Upper lobe of right lung (tissue), 1 donor: ENCODE results near the gene PARP11. TPM values are rescaled to one million over a fixed set of nuclear protein-coding genes. Genes with fewer than 3 reads are reported as not detected.

Experiments
- ATAC-seq: fragments of 200-7000 bp; cut with Tn5 transposase; one replicate; pipeline ENCODE4 v1.9.1; 2020; ENCODE audit warnings: mild to moderate bottlenecking, moderate library complexity
- DNase-seq: peaks from one replicate; pipeline ENCODE4 v3.0.0-alpha.2; 2020
- H3K27ac ChIP-seq: fragments of 200-600 bp; one replicate; pipeline ENCODE4 v1.8.0; 2022
- H3K27me3 ChIP-seq: fragments of 200-600 bp; one replicate; pipeline ENCODE4 v1.8.0; 2022; ENCODE audit warnings: mild to moderate bottlenecking
- H3K36me3 ChIP-seq: fragments of 200-600 bp; one replicate; pipeline ENCODE4 v1.8.0; 2022
- H3K4me1 ChIP-seq: fragments of 200-600 bp; one replicate; pipeline ENCODE4 v1.8.0; 2022
- H3K4me3 ChIP-seq: fragments of 200-600 bp; one replicate; pipeline ENCODE4 v1.8.0; 2022; ENCODE audit warnings: mild to moderate bottlenecking
- H3K9me3 ChIP-seq: fragments of 200-600 bp; one replicate; pipeline ENCODE4 v1.8.0; 2022
- intact Hi-C: fragments of 100-400 bp; cut with DNase I; formaldehyde crosslinking; loops from one replicate; pipeline ENCODE4 v1.11.0; 2022
- total RNA-seq: library from RNA; stranded (reverse); fragmentation: NEBNext Ultra II Directional; extraction: Animal tissue kit (Norgen Biotek cat#: 25700); gene quantifications from one replicate; pipeline ENCODE4 v1.2.1, GENCODE V29; 2021
- TF ChIP-seq, protein P1 (sequence below): fragments of 200-600 bp; IDR thresholded peaks from one replicate; pipeline ENCODE4 v1.8.0; 2022; ENCODE audit warnings: antibody characterized with exemption
- donor health status: DM: no; HTN: yes; CAD: no; lungs with severe emphysema.

The PARP11 gene
- total RNA-seq, 1 donor from 2014 or later, result 14.5 TPM

- ATAC-seq (no peak), DNase-seq (no peak)
- no peak overlapping the region for H3K27ac ChIP-seq
- peaks cover 3% of the 10 kb centered on the region for H3K36me3 ChIP-seq
- intact Hi-C loops, result no loop called here
- no peaks in the 10 kb centered on the region for H3K9me3 ChIP-seq
- H3K4me1 ChIP-seq, result no peaks in the 10 kb centered on the region
- TF ChIP-seq, protein P1, sequence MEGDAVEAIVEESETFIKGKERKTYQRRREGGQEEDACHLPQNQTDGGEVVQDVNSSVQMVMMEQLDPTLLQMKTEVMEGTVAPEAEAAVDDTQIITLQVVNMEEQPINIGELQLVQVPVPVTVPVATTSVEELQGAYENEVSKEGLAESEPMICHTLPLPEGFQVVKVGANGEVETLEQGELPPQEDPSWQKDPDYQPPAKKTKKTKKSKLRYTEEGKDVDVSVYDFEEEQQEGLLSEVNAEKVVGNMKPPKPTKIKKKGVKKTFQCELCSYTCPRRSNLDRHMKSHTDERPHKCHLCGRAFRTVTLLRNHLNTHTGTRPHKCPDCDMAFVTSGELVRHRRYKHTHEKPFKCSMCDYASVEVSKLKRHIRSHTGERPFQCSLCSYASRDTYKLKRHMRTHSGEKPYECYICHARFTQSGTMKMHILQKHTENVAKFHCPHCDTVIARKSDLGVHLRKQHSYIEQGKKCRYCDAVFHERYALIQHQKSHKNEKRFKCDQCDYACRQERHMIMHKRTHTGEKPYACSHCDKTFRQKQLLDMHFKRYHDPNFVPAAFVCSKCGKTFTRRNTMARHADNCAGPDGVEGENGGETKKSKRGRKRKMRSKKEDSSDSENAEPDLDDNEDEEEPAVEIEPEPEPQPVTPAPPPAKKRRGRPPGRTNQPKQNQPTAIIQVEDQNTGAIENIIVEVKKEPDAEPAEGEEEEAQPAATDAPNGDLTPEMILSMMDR, result no peak
- H3K4me3 ChIP-seq, result no peak overlapping the region
- no peaks in the 10 kb centered on the region for H3K27me3 ChIP-seq
Observed at GRCh38 chr12:3833670-3834310, 39.4 kb downstream of the PARP11 start.

GRCh38 chr12:3832738-3833137 is 40.5 kb downstream of the PARP11 start:
- H3K9me3 ChIP-seq, result no peaks in the 10 kb centered on the region
- no peaks in the 10 kb centered on the region for H3K4me1 ChIP-seq
- TF ChIP-seq, protein P1, result no peak
- no peak overlapping the region for H3K4me3 ChIP-seq
- DNase-seq (no peak), ATAC-seq (no peak)
- intact Hi-C loops, result no loop called here
- H3K27me3 ChIP-seq, result no peaks in the 10 kb centered on the region
- no peak overlapping the region for H3K27ac ChIP-seq
- H3K36me3 ChIP-seq, result peaks cover 3% of the 10 kb centered on the region

DNA sequence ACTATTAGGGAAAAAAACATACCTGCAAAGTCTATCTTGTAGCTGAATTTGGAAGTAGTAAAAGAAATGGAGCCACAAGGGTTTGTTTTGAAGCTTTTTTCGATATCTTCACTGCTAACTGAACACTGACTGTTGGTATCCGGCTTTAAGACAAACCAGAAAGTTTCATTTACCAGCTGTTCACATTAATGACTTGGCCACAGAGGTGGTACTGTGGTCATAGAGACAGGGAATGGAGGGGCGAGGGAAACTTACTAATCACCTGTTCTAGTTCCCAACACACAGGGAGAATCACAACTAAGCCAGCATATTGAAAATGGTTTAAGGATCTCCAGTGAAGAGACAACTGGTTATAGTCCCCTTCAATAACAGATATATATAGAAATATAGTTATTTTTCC is 44.3 kb downstream of the PARP11 start:
- DNase-seq, result no peak
- peaks cover 18% of the 10 kb centered on the region for H3K36me3 ChIP-seq
- H3K27me3 ChIP-seq, result no peaks in the 10 kb centered on the region
- H3K27ac ChIP-seq, result no peak overlapping the region
- intact Hi-C loops, result no loop called here
- H3K9me3 ChIP-seq, result no peaks in the 10 kb centered on the region
- no peak overlapping the region for H3K4me3 ChIP-seq
- ATAC-seq, result no peak
- no peaks in the 10 kb centered on the region for H3K4me1 ChIP-seq
- TF ChIP-seq, protein P1, result no peak

- ATAC-seq (no peak), DNase-seq (no peak)
- Histone ChIP-seq H3K4me1 (no peaks in the 10 kb centered on the region), H3K4me3 (no peak overlapping the region), H3K9me3 (no peaks in the 10 kb centered on the region), H3K36me3 (peaks cover 18% of the 10 kb centered on the region), H3K27me3 (no peaks in the 10 kb centered on the region), H3K27ac (no peak overlapping the region)
- TF ChIP-seq, protein P1, result no peak
- intact Hi-C loops, result no loop called here
Observed at GRCh38 chr12:3827301-3828000, 45.7 kb downstream of the PARP11 start.

DNA sequence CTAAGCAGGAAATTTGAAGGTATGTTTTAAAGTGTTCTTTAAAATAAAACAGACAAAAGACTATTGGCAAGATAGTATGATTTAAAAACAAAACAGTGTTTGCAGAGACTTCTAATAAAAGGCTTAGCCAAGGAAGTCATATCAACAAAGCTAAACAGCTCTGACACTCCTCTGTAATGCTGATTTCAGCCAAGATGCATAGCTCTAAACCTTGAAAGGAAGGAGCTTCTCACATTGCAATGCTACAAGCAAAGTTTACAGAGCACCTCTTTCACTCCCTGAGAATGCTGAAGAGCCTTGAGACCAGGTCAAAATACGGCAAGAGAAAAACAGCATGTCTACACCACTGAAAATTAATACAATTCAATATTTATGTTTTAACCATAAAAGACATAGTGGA is 51.8 kb downstream of the PARP11 start:
- intact Hi-C loops, result no loop called here
- DNase-seq (no peak), ATAC-seq (no peak)
- Histone ChIP-seq H3K4me3 (no peak overlapping the region), H3K27me3 (no peaks in the 10 kb centered on the region), H3K27ac (no peak overlapping the region), H3K9me3 (no peaks in the 10 kb centered on the region), H3K4me1 (no peaks in the 10 kb centered on the region), H3K36me3 (peaks cover 27% of the 10 kb centered on the region)
- TF ChIP-seq, protein P1, result no peak
